GF-D8 (cell line): ENCODE results near the gene CDC42EP4.

ENCODE experiments used
- DNase-seq: peaks from one replicate; lab custom pipeline; 2025; lab: John Stamatoyannopoulos, UW

The CDC42EP4 gene

DNA sequence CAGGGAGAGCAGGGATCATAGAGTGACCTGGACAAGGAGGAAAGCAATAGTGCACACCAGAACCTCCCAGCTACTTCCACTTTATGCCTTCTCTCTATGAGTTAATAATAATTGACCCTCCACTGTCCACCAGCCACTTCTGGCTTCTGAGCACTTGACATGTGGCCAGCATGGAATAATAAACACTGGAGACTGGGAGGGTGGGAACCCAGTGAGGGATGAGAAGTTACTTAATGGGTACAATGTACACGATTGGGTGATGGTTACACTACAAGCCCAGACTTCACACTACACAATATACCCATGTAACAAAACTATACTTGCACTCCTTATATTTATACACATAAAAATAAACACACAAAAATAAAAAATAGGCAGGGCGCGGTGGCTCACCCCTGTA is 11.4 kb downstream of the CDC42EP4 start:
- no peak for DNase-seq

DNA sequence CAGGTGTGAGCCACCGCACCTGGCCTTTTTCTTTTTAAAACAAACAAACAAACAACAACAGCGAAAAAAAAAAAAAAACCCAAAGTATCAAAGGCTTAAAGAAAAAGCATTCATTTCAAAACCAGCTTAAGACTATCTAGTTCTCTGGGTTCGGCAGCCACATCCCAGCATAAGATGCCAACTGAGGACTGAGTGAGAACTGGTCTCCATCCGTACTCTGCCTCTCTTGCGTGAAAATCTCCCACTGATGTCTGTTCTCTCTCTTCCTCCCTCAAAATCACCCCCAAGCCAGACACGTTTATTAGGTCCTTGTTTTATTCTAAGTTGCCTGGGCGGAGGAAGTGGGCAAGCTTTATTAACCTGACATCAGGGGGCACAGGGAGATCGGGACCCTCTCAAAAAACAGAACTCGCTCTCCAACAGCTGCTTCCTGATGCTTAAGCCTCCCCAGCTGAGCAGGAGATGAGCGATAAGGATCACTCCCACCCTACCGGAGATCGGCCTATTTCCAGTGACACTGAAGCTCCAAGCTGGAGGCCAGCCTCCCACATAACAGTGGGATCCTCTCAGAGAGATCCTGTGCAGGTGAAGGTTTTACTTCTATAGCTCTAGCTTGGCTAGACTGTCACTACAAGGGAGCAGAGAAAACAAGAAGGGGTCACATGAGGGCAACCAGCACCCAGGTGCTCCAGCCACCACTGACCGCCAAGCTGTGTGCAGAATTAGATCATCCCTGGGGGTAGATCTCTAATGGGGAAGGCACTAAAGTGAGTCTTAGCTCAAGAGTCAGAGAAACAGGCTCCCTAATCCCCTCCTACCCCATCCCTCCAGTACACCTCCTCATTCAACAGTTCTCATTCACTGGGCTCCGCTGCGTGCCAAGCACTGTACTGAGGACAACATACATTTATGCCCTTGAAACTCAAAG is 13.6 kb downstream of the CDC42EP4 start:
- no peak for DNase-seq

DNA sequence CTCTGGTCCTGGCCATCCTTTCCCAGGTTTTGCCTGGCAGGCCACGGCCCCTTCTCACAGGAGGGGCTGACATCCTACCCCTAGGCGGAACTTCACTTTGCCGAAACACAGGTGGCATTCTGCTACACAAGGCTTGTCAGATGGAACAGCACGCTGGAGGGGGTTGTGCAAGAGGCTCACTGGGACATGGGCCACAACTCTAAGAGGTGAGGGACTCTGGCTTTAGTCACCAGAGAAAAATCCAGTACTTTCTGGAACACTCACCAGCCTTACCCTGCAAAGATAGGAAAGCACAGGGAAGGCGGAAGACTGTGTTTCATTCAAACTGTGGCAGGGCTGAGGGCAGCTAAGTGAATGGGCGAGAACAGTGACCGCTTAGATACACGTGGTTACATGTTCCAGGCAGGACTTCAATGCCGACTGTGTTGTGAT is 18.3 kb downstream of the CDC42EP4 start:
- no peak for DNase-seq

DNA sequence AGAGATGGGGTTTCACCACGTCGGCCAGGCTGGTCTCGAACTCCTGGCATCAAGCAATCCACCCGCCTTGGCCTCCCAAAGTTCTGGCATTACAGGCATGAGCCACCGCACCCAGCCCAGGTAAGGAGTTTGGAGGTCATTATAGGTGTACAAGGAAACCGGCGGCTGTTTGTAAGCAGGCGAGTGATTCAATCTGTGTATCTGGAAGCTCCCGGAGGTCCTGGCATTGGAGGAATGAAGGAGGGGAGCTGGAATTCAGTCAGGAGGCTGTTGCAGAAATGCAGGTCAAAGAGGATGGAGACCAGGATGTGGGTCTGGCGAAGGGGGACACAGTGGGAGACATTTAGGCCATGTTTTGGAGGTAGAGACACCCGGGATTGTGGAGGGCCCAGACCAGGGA is 18.8 kb downstream of the CDC42EP4 start:
- no peak for DNase-seq

DNA sequence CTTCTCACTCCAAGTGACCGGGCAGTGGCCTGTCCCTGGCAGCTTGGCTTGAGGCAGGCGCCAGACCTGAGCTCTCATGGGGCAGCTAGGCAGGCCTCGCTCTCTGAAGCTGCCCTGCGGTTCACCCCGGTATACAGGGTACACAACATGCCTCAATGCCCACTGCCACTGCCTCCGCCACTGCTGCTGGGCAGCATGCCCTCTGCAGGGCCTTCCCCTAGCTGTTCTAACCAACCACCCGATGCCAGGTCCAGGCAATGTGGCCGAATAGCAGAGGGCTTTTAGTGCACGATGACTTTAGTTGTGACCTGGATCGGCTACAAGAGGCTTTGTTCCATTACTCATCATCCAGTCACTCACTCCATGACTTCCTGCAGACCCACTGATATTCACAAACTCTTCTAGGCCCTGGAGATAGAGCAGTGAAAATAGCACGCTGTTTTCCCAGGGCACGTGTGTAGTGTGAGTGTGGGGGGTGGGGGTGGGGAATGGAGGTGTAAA is 19.7 kb downstream of the CDC42EP4 start:
- no peak for DNase-seq

DNA sequence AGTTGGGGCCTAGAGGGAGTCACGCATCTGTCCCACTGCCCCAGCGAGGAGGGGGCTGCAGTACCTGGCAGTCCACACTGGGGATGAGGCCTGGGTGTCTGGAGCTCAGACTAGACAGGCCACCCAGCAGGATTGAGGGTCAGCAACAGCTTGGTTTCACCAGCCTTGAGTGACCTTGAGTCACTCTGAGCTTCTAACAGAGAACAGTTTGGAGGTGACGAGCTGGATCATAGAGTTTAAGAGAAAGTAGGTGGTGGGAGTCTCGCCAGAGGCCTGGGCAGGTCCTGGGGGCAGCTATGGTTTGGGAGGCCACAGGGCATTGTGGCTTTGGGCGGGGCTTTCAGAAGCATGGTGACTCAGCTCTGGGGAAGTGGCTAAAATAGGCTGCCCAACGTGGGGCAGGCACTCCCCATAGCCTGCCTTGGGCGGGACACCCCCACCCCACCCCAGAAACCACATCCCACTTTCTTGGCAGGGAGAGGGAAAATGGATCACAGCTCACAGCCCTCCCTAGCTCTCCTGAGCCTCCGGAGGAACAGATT is 20.5 kb downstream of the CDC42EP4 start:
- no peak for DNase-seq

DNA sequence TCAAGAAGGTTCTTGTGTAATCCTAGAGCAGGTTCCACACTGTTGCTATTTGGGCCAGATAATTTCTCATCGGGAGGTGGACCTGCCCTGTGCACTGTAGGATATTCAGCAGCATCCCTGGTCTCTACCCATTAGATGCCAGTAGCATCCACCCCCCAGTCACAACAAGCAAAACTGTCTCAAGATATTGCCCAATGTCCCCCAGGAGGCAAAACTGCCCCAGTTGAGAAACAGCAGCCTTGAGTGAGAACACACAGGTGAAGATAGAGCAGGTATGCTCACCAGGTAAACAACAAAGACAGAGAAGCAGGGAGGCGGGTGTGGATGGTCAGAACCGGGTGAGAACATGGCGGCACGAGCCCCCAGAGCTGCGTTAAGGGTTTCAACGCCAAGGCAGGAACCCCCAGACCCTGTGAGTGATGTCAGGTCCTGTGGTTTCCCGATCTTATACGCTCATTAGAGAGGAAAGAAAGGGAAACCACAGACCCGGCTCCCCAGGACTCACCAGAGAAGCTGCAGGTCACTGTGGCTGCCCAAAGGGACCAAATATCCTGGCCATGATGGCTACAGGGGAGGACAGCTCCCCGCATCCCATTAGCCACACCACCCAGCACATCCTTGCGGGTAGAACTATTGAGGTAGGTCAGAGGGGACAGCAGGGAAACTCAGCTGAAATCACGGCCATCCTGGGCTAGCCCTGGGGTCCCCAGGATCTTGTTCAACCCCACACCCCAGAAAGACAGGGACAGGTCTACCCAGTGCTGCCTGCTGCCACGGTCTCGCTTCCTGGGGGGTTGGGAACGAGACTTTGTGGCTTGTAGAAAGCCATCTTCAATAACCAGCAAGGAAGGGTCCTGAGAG is 21.2 kb downstream of the CDC42EP4 start:
- no peak for DNase-seq

DNA sequence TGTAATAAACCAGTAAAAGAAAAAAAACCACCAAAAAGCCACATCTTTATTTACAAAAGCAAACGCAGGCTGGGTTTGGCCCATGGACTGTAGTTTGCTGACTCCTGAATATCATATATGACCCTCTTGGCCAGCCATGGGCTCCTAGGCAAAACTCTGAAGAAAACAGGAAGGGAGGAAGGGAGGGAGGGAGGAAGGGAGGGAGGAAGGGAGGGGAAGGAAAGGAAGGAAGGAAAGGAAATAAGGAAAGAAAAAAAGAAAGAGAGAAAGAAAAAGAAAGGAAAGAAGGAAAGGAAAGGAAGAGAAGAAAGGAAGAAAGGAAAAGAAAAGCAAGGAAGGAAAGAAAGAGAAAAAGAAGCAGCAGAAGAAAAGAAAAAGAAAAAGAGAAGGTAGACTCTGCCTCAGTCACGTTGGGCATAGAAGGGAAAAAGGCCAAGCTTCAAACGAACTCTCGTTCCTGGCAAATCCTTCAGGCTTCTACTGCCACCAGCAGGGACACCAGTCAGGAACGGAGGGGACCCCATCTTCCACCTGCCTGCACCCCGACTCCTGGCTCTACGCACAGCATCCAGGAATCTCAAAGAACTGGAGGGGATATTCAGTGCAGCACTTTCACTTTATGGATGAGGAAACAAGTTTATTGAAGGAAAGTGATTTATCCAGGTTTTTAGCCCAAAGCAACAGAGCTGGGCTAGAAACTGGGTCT is 22.1 kb downstream of the CDC42EP4 start:
- DNase-seq, result no peak

DNA sequence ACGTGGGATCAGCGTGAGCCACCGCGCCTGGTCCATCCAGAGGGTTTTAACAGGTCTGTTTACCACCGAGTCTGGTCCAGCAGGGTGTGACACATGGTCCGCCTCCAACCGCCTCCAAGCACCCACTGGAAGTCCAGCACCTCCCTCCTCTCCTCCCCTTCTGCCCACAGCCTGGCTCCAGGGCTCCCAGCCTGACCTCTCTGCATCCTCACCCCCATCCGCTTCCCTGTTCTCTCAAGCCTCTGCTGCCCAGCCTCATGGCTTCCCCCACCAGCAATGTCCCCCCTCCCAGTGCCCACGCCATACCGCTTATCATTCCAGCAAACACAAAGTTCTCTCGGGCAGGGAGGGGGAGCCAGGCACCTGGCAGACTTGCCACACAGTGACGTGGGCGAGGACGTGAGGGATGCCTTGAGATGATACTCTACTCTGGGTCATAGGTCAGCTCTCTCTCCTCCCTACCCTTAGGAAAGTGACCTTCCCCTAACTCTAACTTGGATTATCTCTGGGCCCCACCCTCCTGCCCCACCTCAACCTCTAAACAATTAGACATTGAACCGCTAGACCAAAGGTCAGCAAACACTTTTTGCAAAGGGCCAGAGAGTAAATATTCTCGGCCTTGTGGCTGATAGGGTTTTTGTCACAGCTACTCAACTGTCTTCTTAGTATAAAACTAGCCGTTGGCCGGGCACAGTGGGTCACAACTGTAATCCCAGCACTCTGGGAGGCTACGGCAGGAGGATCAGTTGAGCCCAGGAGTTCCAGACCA is 23.1 kb downstream of the CDC42EP4 start:
- no peak for DNase-seq

DNA sequence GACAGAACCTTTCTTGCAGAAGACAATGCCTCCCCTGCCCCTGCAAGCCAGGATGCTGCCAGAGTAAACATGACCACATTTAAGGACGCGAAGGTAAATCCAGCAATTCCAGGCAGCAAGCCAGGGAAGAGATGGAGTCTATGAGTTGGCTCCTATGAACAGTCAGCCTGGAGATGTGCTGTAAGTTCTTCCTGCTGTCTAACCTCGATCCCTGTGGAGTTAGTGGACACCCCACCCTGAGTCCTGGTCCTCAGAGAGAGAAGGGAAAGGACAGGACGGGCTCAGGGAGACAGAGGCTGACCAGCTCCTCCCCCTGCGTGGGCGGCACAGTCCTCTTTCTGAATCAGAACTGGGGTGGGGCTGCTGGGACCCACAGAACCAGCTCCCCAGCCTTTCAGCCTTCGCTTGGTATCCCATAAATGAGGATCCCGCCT is 24.9 kb downstream of the CDC42EP4 start:
- DNase-seq, result no peak

DNA sequence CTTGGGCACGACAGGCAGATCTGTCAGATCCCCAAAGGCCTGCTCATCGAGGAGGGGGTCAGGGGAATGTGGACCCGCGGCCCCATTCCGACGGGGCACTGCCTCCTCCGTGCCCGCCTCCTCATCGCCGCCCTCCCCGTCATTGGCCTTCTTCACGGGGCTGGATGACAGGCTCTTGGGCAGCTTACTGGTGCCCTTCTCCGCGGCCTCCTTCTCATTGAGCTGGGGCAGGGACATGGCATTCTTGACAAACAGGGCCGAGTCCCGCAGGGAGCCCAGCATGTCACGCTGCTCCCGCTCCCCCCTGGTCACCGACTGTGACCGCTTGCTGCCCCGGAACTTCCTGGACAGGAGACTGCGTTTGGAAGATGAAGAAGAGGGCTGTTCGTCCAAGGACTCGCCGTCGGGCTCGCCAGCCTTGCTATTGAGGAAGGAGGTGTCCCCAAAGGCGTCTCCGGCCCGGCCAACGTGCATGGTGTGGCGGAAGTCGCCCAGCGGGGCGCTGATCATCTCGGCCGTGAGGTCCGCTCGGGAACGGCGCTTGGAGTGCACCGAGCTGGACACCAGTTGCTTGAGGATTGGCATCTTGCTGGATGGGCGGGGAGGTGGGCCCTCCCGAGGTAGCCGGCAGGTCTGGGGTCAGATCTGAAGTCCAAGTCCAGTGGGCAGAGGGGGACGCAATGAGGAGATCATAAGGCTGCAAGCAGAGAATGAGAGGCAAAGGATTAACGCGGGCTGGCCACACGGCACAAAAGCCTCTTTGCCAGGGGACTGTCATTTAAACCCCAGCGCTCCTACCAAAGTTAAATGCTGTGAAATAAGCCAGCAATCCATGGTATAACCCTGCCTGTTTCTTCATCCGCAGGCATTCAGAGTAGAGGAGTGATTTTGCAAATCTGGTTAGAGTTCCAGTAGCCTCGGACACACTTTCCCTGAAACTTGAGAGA is 25.6 kb downstream of the CDC42EP4 start:
- DNase-seq, result no peak

DNA sequence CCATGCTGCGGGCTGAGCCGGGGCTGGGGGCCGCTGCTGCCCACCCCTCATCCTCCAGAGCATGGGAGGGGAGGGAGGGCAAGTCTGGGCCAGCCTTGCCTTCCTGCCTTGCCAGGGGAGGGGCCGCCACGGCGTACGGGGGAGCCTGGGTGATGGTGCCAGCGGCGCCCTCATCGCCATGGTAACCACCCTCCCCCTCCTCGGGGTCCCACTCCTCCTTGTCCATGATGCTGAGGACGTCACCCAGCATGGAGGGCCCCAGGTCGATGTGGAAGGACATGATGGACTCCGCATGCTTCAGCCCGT is 26.2 kb downstream of the CDC42EP4 start:
- DNase-seq, result no peak

DNA sequence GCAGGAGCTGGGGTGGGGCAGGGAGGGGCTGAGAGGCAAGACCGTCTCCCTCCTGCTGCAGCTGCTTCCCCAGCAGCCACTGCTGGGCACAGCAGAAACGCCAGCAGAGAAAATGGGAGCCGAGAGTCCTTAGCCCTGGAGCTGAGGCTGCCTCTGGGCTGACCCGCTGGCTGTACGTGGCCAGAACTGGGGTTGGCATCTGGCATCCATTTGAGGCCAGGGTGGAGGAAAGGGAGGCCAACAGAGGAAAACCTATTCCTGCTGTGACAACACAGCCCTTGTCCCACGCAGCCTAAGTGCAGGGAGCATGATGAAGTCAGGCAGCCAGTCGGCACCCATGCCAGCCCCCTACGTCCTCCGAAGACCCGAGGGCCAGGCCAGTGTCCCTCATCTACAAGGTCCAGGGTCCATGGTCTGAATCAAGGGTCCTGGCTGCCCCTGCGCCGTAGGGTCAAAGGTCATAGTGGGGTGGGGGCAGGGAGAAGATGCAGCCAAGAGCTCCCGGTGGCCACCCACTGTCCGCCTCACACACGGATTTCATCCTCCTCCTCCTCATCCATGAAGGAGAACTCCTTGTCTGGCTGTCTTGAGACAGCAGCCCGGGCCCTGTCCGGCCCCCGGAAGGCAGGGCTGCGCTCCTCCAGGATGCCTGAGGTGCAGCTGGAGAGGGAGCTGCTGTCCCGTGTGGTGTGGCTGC is 26.7 kb downstream of the CDC42EP4 start:
- no peak for DNase-seq

DNA sequence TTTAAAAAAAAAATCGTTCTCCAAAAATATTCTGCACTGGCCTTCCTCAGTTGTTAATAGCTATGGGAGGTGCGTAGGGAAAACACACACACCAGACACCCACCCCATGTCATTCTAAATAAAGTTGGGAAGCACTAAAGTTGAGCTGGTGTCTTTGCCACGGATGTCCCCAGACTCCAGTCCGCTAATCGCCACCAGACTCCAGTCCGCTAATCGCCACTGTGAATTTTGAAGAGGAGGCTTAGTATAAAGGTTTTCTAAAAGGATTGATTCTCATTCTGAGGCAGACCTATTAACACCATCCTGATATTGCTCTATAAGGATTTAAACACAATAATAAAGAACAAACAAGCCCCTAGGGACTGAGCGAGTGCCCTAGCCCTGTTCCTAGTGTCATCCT is 27.4 kb downstream of the CDC42EP4 start:
- no peak for DNase-seq

DNA sequence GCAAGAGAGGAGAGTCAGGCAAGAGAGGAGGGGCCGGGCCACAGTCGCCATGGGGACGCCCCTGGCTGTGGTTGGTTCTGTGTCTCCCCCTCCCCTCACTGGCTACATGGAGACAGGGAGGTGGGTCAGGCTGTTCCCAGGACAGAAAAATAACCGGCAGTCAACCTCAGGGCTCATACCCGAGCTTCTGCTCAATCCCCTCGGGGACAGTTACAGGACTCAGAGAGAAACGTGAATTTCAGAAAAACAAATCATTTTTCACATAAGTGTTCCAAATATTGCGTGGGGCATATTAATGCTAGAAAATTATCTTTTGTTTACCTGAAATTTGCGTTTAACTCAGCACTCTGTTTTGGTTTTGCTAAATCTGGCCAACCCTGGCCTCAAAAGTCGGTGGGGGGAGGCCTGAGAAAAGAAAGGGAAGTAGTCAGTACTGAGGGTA is 27.9 kb downstream of the CDC42EP4 start:
- no peak for DNase-seq

DNA sequence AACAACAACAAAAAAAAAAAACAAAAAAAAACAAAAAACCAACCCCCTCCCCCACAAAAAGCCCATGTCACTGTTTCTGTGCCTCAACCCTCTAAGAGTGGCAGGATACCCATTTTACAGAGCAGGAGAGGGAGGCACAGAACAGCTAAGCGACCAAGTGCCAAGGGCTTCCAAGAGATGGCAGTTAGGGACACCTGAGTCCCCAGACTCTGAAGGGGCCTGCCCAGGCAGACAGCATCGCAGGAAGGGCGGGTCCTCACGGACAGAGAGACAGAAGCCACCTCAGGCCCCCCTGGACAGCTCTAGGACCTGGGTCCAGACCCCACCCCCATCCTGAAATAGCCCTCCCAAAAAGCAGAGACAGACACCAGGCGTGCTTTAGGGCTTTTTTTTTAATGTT is 28.6 kb downstream of the CDC42EP4 start:
- no peak for DNase-seq

DNA sequence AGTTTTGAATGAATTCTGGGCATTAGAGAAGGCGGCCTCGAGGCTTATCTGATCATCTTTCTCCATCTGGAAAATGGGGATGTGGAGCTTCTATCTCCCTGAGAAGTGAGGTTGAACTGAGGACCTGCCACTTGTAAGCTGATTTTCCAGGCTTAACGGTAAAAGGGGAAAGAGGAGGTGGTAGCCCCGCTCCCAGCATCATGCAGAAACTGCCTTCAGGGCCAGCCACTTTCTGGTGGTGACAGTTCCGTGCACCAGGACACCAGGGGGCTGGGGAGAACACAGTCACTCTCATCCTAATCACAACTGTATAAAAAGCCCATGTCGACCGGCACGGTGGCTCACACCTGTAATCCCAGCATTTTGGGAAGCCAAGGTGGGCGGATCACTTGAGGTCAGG is 29.2 kb downstream of the CDC42EP4 start:
- DNase-seq, result no peak

DNA sequence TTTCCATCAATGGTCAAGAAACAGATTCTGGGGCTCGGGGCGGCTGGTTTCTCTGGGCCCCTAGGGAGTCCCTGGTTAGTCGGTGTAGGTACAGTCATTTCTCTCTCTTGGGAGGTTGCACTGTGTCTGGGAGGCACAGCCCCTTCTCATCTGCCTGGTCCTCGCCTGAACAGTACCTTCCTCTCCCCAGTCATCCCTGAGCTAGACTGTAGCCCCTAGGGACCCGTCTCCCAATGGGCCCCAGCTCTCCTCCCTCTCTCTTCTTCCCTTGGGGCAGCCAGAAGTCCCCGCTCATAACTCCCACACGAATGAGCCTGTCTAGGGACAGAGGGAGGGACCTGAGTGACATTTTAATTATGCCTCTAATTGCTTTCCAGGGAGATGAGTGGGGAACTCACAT is 29.9 kb downstream of the CDC42EP4 start:
- no peak for DNase-seq

DNA sequence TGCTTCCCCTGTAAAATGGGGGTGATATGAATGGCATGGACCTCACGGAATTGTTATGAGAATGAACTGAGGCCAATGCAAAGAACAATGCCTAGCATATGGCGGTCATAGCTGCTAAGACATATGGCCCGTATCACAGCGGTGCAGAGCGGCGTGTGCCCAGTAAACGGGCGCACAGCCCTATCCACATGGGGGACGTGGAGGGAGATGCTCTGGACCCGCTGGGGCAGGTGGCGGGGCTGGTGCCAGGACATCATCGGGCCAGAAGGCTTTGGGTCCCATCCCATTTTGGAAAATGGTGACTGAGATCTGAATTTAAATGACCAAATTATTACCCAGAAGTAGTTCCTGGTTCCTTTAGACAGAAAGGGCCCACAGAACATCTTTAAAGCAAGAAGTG is 31.6 kb downstream of the CDC42EP4 start:
- DNase-seq, result no peak
